ENCODE measurements around the gene CRACDL.

The CRACDL gene

GRCh38 chr2:98833172-98833916, 102.7 kb downstream of the CRACDL start:
- no peak overlapping the region for H3K4me3 ChIP-seq (replicated peaks; ENCODE audit: insufficient read depth, low read length)
- H3K27me3 ChIP-seq (ENCODE audit: insufficient read depth, poor library complexity, severe bottlenecking), result no peaks in the 10 kb centered on the region
- no peak for TF ChIP-seq POLR2AphosphoS5 (IDR thresholded peaks at IDR 0.05; ENCODE audit: low read depth)
- TF ChIP-seq, protein P1, sequence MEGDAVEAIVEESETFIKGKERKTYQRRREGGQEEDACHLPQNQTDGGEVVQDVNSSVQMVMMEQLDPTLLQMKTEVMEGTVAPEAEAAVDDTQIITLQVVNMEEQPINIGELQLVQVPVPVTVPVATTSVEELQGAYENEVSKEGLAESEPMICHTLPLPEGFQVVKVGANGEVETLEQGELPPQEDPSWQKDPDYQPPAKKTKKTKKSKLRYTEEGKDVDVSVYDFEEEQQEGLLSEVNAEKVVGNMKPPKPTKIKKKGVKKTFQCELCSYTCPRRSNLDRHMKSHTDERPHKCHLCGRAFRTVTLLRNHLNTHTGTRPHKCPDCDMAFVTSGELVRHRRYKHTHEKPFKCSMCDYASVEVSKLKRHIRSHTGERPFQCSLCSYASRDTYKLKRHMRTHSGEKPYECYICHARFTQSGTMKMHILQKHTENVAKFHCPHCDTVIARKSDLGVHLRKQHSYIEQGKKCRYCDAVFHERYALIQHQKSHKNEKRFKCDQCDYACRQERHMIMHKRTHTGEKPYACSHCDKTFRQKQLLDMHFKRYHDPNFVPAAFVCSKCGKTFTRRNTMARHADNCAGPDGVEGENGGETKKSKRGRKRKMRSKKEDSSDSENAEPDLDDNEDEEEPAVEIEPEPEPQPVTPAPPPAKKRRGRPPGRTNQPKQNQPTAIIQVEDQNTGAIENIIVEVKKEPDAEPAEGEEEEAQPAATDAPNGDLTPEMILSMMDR (IDR thresholded peaks at IDR 0.05; ENCODE audit: insufficient read depth, low read length), result no peak
- TF ChIP-seq, protein P2, sequence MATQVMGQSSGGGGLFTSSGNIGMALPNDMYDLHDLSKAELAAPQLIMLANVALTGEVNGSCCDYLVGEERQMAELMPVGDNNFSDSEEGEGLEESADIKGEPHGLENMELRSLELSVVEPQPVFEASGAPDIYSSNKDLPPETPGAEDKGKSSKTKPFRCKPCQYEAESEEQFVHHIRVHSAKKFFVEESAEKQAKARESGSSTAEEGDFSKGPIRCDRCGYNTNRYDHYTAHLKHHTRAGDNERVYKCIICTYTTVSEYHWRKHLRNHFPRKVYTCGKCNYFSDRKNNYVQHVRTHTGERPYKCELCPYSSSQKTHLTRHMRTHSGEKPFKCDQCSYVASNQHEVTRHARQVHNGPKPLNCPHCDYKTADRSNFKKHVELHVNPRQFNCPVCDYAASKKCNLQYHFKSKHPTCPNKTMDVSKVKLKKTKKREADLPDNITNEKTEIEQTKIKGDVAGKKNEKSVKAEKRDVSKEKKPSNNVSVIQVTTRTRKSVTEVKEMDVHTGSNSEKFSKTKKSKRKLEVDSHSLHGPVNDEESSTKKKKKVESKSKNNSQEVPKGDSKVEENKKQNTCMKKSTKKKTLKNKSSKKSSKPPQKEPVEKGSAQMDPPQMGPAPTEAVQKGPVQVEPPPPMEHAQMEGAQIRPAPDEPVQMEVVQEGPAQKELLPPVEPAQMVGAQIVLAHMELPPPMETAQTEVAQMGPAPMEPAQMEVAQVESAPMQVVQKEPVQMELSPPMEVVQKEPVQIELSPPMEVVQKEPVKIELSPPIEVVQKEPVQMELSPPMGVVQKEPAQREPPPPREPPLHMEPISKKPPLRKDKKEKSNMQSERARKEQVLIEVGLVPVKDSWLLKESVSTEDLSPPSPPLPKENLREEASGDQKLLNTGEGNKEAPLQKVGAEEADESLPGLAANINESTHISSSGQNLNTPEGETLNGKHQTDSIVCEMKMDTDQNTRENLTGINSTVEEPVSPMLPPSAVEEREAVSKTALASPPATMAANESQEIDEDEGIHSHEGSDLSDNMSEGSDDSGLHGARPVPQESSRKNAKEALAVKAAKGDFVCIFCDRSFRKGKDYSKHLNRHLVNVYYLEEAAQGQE (IDR thresholded peaks at IDR 0.05; ENCODE audit: insufficient replicate concordance, low read depth), result no peak
- no peak for TF ChIP-seq SPI1 (IDR thresholded peaks at IDR 0.05; ENCODE audit: borderline replicate concordance, low read depth)
- TF ChIP-seq GABPA (IDR thresholded peaks at IDR 0.05; ENCODE audit: low read depth), result no peak
- no peak overlapping the region for H3K27ac ChIP-seq (replicated peaks)
- DNase-seq (ENCODE audit: low read depth in 1 of 2, low spot score in 1 of 2), result no peak

GRCh38 chr2:98832172-98832571, 103.9 kb downstream of the CRACDL start:
- Histone ChIP-seq H3K4me3 (replicated peaks; ENCODE audit: insufficient read depth, low read length) (no peak overlapping the region), H3K27ac (replicated peaks) (no peak overlapping the region), H3K27me3 (ENCODE audit: insufficient read depth, poor library complexity, severe bottlenecking) (no peaks in the 10 kb centered on the region)
- no peak for TF ChIP-seq POLR2AphosphoS5 (IDR thresholded peaks at IDR 0.05; ENCODE audit: low read depth)
- TF ChIP-seq, protein P1 (IDR thresholded peaks at IDR 0.05; ENCODE audit: insufficient read depth, low read length), result no peak
- no peak for TF ChIP-seq SPI1 (IDR thresholded peaks at IDR 0.05; ENCODE audit: borderline replicate concordance, low read depth)
- TF ChIP-seq GABPA (IDR thresholded peaks at IDR 0.05; ENCODE audit: low read depth), result no peak
- TF ChIP-seq, protein P2 (IDR thresholded peaks at IDR 0.05; ENCODE audit: insufficient replicate concordance, low read depth), result no peak
- DNase-seq (ENCODE audit: low read depth in 1 of 2, low spot score in 1 of 2), result no peak

GRCh38 chr2:98830571-98831145, 105.4 kb downstream of the CRACDL start:
- no peak for DNase-seq (ENCODE audit: low read depth in 1 of 2, low spot score in 1 of 2)
- Histone ChIP-seq H3K27me3 (ENCODE audit: insufficient read depth, poor library complexity, severe bottlenecking) (no peaks in the 10 kb centered on the region), H3K27ac (replicated peaks) (no peak overlapping the region), H3K4me3 (replicated peaks; ENCODE audit: insufficient read depth, low read length) (no peak overlapping the region)
- TF ChIP-seq POLR2AphosphoS5 (IDR thresholded peaks at IDR 0.05; ENCODE audit: low read depth) (no peak), SPI1 (IDR thresholded peaks at IDR 0.05; ENCODE audit: borderline replicate concordance, low read depth) (no peak), GABPA (IDR thresholded peaks at IDR 0.05; ENCODE audit: low read depth) (no peak)
- TF ChIP-seq, protein P2 (IDR thresholded peaks at IDR 0.05; ENCODE audit: insufficient replicate concordance, low read depth), result no peak
- TF ChIP-seq, protein P1 (IDR thresholded peaks at IDR 0.05; ENCODE audit: insufficient read depth, low read length), result no peak
